Chondrocyte (in vitro differentiated cells): Measurements from ENCODE around the gene TMEM94. TPM values are rescaled to one million over a fixed set of nuclear protein-coding genes. Genes with fewer than 3 reads are reported as not detected.
"Not testable (repeated sequence)": the region's sequence is repeated elsewhere in the genome, so short reads cannot be mapped to it uniquely, and the experiment has no call there.

Experiments
- DNase-seq: peaks from one replicate; pipeline ENCODE4 v3.0.0; 2021; ENCODE audit warnings: mixed read lengths, low spot score
- H3K27ac Mint-ChIP-seq: one replicate; pipeline ENCODE4 v1.8.0; 2021; ENCODE audit warnings: mild to moderate bottlenecking, moderate library complexity, mixed read lengths; ENCODE audit not compliant: unreplicated experiment
- H3K27me3 Mint-ChIP-seq: 2 replicates; pipeline ENCODE4 v1.8.0; 2021; ENCODE audit warnings: low read depth, mixed read lengths
- H3K36me3 Mint-ChIP-seq: 2 replicates; pipeline ENCODE4 v1.8.0; 2021; ENCODE audit warnings: low read depth, mixed read lengths
- H3K4me1 Mint-ChIP-seq: 2 replicates; pipeline ENCODE4 v1.8.0; 2021; ENCODE audit warnings: low read depth, mild to moderate bottlenecking, mixed read lengths
- H3K4me3 Mint-ChIP-seq: one replicate; pipeline ENCODE4 v1.8.0; 2021; ENCODE audit warnings: mild to moderate bottlenecking, moderate library complexity, mixed read lengths; ENCODE audit not compliant: unreplicated experiment
- H3K9me3 Mint-ChIP-seq: 2 replicates; pipeline ENCODE4 v1.8.0; 2021; ENCODE audit warnings: low read depth, mixed read lengths
- CTCF ChIP-seq: fragments of 200-600 bp; sonication (generic); IDR thresholded peaks from 2 replicates; pipeline ENCODE4 v1.5.0; 2021; ENCODE audit warnings: antibody characterized with exemption, mild to moderate bottlenecking, moderate library complexity
- total RNA-seq: library from RNA; stranded (reverse); gene quantifications from 3 replicates; pipeline ENCODE4 v1.2.1, GENCODE V29; 2021

The TMEM94 gene
- total RNA-seq, 1 donor from 2014 or later = 45.6 TPM

DNA sequence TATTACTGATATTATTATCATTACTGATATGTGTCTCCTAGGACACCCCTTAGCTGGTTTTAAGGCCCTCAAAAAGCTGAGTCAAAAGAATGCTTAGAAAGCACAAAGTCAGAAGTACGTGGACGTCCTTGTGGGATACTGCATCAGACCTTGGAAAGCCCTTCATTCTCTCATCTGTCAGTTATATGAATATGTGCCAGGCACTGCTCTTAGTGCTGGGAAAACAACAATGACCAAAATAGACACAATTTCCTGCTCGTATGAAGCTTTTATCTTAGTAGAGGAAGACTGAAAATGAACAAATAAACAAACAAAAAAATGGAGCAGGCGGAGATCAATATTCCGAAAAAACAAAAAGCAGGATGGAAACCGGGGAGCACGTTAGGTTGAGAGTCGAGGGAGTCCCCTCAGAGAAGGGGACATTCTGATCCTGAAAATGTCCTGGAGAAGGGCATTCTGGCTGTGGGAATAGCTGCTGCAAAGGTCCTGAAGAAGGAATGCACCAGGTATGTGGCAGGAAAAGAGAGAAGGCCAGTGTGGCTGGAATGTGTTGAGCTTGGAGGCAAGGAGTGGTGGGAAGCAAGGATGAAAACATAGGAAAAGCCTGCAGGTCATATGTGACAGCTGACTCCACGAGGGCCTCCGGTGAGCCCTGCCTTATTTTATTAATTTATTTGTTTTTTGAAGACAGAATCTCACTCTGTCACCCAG lies 15.5 kb upstream of the TMEM94 start:
- H3K4me3 Mint-ChIP-seq = no peak overlapping the region
- H3K36me3 Mint-ChIP-seq = no peaks in the 10 kb centered on the region
- peak overlapping the region; percentile 19 for H3K27ac Mint-ChIP-seq
- no peak for DNase-seq
- no peaks in the 10 kb centered on the region for H3K27me3 Mint-ChIP-seq
- TF ChIP-seq CTCF = no peak
- no peaks in the 10 kb centered on the region for H3K9me3 Mint-ChIP-seq
- H3K4me1 Mint-ChIP-seq = peaks cover 37% of the 10 kb centered on the region

DNA sequence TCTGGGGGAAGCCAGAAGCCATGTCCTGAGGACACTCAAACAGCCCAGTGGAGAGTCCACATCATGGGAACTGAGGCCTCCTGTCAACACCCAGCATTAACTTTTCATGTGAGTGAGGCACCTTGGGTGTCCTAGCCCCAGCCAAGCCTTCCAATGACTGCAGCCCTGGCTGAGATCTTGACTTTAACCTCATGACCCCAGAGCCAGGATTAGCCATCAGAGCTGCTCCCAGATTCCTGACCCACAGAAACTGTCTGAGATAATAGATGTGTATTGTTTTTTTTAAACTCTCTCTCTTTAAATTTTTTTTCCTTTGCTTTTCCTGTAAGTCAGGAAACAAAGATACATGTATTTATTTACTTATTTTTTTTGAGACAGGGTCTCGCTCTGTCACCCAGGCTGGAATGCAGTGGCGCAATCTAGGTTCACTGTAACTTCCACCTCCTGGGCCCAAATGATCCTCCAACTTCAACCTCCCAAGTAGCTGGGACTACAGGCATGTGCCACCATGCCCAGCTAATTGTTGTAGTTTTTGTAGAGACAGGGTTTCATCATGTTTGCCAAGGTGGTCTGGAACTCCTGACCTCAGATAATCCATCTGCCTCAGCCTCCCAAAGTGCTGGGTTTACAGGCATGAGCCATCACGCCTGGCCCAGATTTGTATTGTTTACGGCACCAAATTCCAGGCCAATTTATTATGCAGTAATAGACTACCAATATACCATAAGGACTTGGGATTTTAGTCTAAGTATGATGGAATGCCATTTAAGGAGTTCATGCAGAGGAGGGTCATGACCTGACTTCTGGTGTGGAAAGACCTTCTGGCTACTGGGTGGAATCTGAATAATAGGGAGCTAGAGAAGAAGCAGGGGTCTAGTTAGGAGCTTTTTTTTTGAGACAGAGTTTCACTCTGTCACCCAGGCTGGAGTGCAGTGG lies 14.0 kb upstream of the TMEM94 start:
- Mint-ChIP-seq H3K27me3 (no peaks in the 10 kb centered on the region), H3K9me3 (no peaks in the 10 kb centered on the region), H3K4me1 (peaks cover 37% of the 10 kb centered on the region), H3K27ac (peak overlapping the region; percentile 3), H3K36me3 (no peaks in the 10 kb centered on the region), H3K4me3 (no peak overlapping the region)
- DNase-seq = no peak
- TF ChIP-seq CTCF = no peak

DNA sequence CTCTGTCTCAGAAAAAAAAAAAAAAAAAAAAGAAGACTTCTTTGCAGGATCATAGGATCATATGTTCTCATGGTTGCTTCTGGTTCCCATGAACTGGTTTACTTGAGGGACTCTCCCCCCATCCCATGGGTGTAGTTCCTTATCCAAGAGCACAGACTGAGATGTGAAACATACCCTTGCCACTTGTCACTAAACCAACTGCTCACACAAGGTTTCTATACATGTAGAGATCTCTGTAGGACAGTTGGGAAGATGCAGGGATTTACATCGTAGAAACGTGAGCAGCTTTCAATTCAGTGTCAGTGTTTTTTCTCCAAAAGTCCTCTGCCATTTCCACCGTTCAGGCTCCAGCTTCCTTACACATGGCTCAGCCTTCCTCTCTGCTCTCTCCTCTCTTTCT lies 11.1 kb upstream of the TMEM94 start:
- peak overlapping the region; percentile 99 for H3K27ac Mint-ChIP-seq
- TF ChIP-seq CTCF = no peak

DNA sequence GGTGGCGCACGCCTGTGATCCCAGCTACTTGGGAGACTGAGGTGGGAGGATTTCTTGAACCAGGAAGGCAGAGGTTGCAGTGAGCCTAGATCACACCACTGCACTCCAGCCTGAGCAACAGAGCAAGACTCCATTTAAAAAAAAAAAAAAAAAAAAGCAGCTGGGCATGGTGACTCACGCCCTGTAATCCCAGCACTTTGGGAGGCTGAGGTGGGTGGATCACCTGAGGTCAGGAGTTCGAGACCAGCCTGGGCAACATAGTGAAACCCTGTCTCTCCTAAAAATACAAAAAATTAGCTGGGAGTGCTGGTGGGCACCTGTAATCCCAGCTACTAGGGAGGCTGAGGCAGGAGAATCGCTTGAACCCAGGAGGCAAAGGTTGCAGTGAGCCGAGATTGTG lies 10.5 kb upstream of the TMEM94 start:
- H3K36me3 Mint-ChIP-seq, H3K9me3 Mint-ChIP-seq, H3K27me3 Mint-ChIP-seq, H3K4me3 Mint-ChIP-seq, DNase-seq: not testable (repeated sequence)
- H3K27ac Mint-ChIP-seq = peak overlapping the region; percentile 99
- H3K4me1 Mint-ChIP-seq = peaks cover 36% of the 10 kb centered on the region

More for the DNA sequence above, 11.1 kb upstream of the TMEM94 start:
- no peaks in the 10 kb centered on the region for H3K36me3 Mint-ChIP-seq
- H3K4me1 Mint-ChIP-seq = peaks cover 39% of the 10 kb centered on the region
- DNase-seq = no peak
- no peaks in the 10 kb centered on the region for H3K27me3 Mint-ChIP-seq
- no peak overlapping the region for H3K4me3 Mint-ChIP-seq
- no peaks in the 10 kb centered on the region for H3K9me3 Mint-ChIP-seq

GRCh38 chr17:75447951-75448856 lies 8.2 kb upstream of the TMEM94 start:
- TF ChIP-seq CTCF = no peak
- H3K4me3 Mint-ChIP-seq = no peak overlapping the region
- no peak for DNase-seq
- H3K4me1 Mint-ChIP-seq = peaks cover 22% of the 10 kb centered on the region
- no peaks in the 10 kb centered on the region for H3K9me3 Mint-ChIP-seq
- no peaks in the 10 kb centered on the region for H3K27me3 Mint-ChIP-seq
- H3K27ac Mint-ChIP-seq = no peak overlapping the region
- H3K36me3 Mint-ChIP-seq = no peaks in the 10 kb centered on the region
